ENCODE data around the gene NOL9. TPM values are rescaled to one million over a fixed set of nuclear protein-coding genes. Genes with fewer than 3 reads are reported as not detected.

Gene NOL9
- total RNA-seq, 1 donor from 2014 or later: 26.8 TPM

DNA sequence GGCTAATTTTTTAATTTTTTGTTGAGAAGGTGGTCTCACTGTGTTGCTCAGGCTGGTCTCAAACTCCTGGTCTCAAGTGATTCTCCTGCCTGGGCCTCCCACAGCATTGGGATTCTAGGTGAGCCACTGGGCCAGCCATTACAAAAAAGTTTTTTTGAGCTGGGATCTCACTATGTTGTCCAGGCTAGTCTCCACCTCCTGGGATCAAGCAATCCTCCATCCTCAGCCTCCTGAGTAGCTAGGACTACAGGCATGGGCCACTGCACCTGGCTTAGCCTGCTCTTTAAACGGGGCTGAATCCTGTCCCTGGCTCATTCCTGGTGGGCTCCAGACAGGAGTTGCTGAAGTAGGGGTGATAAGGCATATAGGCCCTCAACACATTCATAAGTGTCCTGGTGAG is 3.3 kb upstream of the NOL9 start:
- no peak overlapping the region for H3K27ac ChIP-seq (ENCODE audit: low read depth, low read length)
- no peak for FAIRE-seq
- H3K27me3 ChIP-seq (ENCODE audit: insufficient read depth, low read length): peaks cover under 1% of the 10 kb centered on the region
- H3K9me3 ChIP-seq (ENCODE audit: insufficient read depth, low read depth, low read length): no peaks in the 10 kb centered on the region
- H3K4me2 ChIP-seq (ENCODE audit: low read length): no peak overlapping the region
- Mint-ChIP-seq H3K27me3 (ENCODE audit: low read depth, unreplicated experiment) (no peaks in the 10 kb centered on the region), H3K27ac (ENCODE audit: unreplicated experiment) (peak overlapping the region; percentile 7), H3K36me3 (ENCODE audit: low read depth, unreplicated experiment) (peaks cover 3% of the 10 kb centered on the region), H3K4me1 (ENCODE audit: low read depth, unreplicated experiment) (peaks cover 5% of the 10 kb centered on the region), H3K4me3 (ENCODE audit: unreplicated experiment) (no peak overlapping the region), H3K9me3 (ENCODE audit: unreplicated experiment) (peaks cover 5% of the 10 kb centered on the region)
- H3K9ac ChIP-seq (ENCODE audit: low read length): no peak overlapping the region
- TF ChIP-seq, protein P1, sequence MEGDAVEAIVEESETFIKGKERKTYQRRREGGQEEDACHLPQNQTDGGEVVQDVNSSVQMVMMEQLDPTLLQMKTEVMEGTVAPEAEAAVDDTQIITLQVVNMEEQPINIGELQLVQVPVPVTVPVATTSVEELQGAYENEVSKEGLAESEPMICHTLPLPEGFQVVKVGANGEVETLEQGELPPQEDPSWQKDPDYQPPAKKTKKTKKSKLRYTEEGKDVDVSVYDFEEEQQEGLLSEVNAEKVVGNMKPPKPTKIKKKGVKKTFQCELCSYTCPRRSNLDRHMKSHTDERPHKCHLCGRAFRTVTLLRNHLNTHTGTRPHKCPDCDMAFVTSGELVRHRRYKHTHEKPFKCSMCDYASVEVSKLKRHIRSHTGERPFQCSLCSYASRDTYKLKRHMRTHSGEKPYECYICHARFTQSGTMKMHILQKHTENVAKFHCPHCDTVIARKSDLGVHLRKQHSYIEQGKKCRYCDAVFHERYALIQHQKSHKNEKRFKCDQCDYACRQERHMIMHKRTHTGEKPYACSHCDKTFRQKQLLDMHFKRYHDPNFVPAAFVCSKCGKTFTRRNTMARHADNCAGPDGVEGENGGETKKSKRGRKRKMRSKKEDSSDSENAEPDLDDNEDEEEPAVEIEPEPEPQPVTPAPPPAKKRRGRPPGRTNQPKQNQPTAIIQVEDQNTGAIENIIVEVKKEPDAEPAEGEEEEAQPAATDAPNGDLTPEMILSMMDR (IDR thresholded peaks at IDR 0.05; ENCODE audit: insufficient read depth, low read depth, low read length): no peak
- no peak for TF ChIP-seq EZH2 (IDR thresholded peaks at IDR 0.05; ENCODE audit: insufficient read depth, low read length)
- no peak for DNase-seq (ENCODE audit: low read depth)
- peaks cover 14% of the 10 kb centered on the region for H3K4me1 ChIP-seq (ENCODE audit: insufficient read depth, low read length)
- H2AFZ ChIP-seq (ENCODE audit: low read depth, low read length): no peak overlapping the region
- no peak overlapping the region for H3K4me3 ChIP-seq (ENCODE audit: insufficient read depth, low read depth, low read length)
- H3K36me3 ChIP-seq (ENCODE audit: insufficient read depth, low read length): no peaks in the 10 kb centered on the region
- peaks cover 18% of the 10 kb centered on the region for H3K79me2 ChIP-seq (ENCODE audit: insufficient read depth, low read length)
- peaks cover 8% of the 10 kb centered on the region for H4K20me1 ChIP-seq (ENCODE audit: insufficient read depth, low read length)

DNA sequence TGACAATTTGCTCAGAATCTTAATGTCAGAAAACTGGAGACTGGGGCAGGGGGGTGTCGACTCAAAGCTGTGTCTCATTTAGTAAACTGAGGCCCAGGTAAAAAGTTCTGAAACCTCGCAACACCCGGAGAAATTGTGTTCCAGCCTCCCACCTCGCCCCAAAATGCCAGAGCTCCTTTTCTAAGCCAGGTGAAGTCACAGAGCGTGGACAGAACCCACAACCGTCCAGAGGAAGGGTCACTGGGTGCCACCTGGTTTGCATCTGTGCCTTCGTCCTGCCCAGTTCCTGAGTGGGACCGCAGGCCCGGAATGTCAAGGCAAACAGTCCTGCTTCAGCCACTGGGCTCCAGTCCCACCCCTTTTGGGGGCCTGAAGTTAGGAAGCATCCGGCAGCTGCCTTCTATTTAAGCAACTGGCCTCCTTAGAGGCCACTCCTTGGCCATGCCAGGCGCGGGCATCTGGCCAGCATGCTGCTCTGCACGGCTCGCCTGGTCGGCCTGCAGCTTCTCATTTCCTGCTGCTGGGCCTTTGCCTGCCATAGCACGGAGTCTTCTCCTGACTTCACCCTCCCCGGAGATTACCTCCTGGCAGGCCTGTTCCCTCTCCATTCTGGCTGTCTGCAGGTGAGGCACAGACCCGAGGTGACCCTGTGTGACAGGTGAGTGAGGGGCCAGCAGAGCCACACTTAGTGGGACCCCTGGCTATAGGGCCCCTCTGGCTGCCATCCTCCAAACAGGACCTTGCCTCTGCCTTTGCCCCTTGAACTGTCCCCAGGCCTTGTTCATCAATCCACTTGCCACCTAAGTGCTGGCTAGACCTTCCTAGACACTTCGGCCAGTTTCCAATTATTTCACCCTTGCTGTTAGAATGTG is 830 bp upstream of the NOL9 start, which contains the start of gene TAS1R1:
TSS of gene TAS1R1 (plus strand) at position 401 of the 872 bp plus-strand sequence. CDS start at position 468, 67 bp downstream.
- Histone ChIP-seq H3K4me1 (ENCODE audit: insufficient read depth, low read length) (peaks cover 14% of the 10 kb centered on the region), H4K20me1 (ENCODE audit: insufficient read depth, low read length) (peaks cover 10% of the 10 kb centered on the region), H3K36me3 (ENCODE audit: insufficient read depth, low read length) (peaks cover 5% of the 10 kb centered on the region), H3K27ac (ENCODE audit: low read depth, low read length) (peak within 1 kb of the TSS; percentile 87), H3K4me2 (ENCODE audit: low read length) (peak within 1 kb of the TSS; percentile 91), H3K9ac (ENCODE audit: low read length) (peak within 1 kb of the TSS; percentile 98), H3K4me3 (ENCODE audit: insufficient read depth, low read depth, low read length) (peak within 1 kb of the TSS; percentile 81), H3K9me3 (ENCODE audit: insufficient read depth, low read depth, low read length) (no peaks in the 10 kb centered on the region), H3K27me3 (ENCODE audit: insufficient read depth, low read length) (no peaks in the 10 kb centered on the region), H2AFZ (ENCODE audit: low read depth, low read length) (peak within 1 kb of the TSS; percentile 76), H3K79me2 (ENCODE audit: insufficient read depth, low read length) (peaks cover 30% of the 10 kb centered on the region)
- no peak for TF ChIP-seq EZH2 (IDR thresholded peaks at IDR 0.05; ENCODE audit: insufficient read depth, low read length)
- TF ChIP-seq, protein P1 (IDR thresholded peaks at IDR 0.05; ENCODE audit: insufficient read depth, low read depth, low read length): no peak
- Mint-ChIP-seq H3K4me3 (ENCODE audit: unreplicated experiment) (peak within 1 kb of the TSS; percentile 75), H3K36me3 (ENCODE audit: low read depth, unreplicated experiment) (peaks cover 3% of the 10 kb centered on the region), H3K9me3 (ENCODE audit: unreplicated experiment) (no peaks in the 10 kb centered on the region), H3K4me1 (ENCODE audit: low read depth, unreplicated experiment) (peaks cover 5% of the 10 kb centered on the region), H3K27ac (ENCODE audit: unreplicated experiment) (peak within 1 kb of the TSS; percentile 69), H3K27me3 (ENCODE audit: low read depth, unreplicated experiment) (no peaks in the 10 kb centered on the region)
- FAIRE-seq (no peak), DNase-seq (ENCODE audit: low read depth) (no peak)

GRCh38 chr1:6547301-6547700 is 7.0 kb downstream of the NOL9 start:
- no peaks in the 10 kb centered on the region for H3K27me3 ChIP-seq (ENCODE audit: insufficient read depth, low read length)
- peaks cover 21% of the 10 kb centered on the region for H3K36me3 ChIP-seq (ENCODE audit: insufficient read depth, low read length)
- H2AFZ ChIP-seq (ENCODE audit: low read depth, low read length): no peak overlapping the region
- peaks cover 14% of the 10 kb centered on the region for H3K4me1 ChIP-seq (ENCODE audit: insufficient read depth, low read length)
- FAIRE-seq (no peak), DNase-seq (ENCODE audit: low read depth) (no peak)
- H3K4me3 ChIP-seq (ENCODE audit: insufficient read depth, low read depth, low read length): no peak overlapping the region
- peak overlapping the region; percentile 4 for H3K9ac ChIP-seq (ENCODE audit: low read length)
- H3K4me3 Mint-ChIP-seq (ENCODE audit: unreplicated experiment): peak overlapping the region; percentile 31
- no peaks in the 10 kb centered on the region for H3K9me3 Mint-ChIP-seq (ENCODE audit: unreplicated experiment)
- peaks cover 2% of the 10 kb centered on the region for H4K20me1 ChIP-seq (ENCODE audit: insufficient read depth, low read length)
- H3K4me1 Mint-ChIP-seq (ENCODE audit: low read depth, unreplicated experiment): peaks cover 24% of the 10 kb centered on the region
- no peaks in the 10 kb centered on the region for H3K9me3 ChIP-seq (ENCODE audit: insufficient read depth, low read depth, low read length)
- H3K36me3 Mint-ChIP-seq (ENCODE audit: low read depth, unreplicated experiment): peaks cover 12% of the 10 kb centered on the region
- TF ChIP-seq EZH2 (IDR thresholded peaks at IDR 0.05; ENCODE audit: insufficient read depth, low read length): no peak
- TF ChIP-seq, protein P1 (IDR thresholded peaks at IDR 0.05; ENCODE audit: insufficient read depth, low read depth, low read length): peak; percentile 25
- H3K79me2 ChIP-seq (ENCODE audit: insufficient read depth, low read length): peaks cover 13% of the 10 kb centered on the region
- H3K27ac Mint-ChIP-seq (ENCODE audit: unreplicated experiment): no peak overlapping the region
- H3K4me2 ChIP-seq (ENCODE audit: low read length): no peak overlapping the region
- no peak overlapping the region for H3K27ac ChIP-seq (ENCODE audit: low read depth, low read length)
- H3K27me3 Mint-ChIP-seq (ENCODE audit: low read depth, unreplicated experiment): no peaks in the 10 kb centered on the region

Measured in astrocyte (in vitro differentiated cells and primary cell).